Mammary epithelial cell (primary cell): ENCODE measurements around the gene TMEM50B.

Experiments used
- EZH2 ChIP-seq: IDR thresholded peaks from 2 replicates; pipeline ENCODE4 v1.6.1; 2012; ENCODE audit warnings: low read length, inconsistent platforms, borderline replicate concordance
- TF ChIP-seq, protein P1 (sequence below), 2 donors: IDR thresholded peaks in 1 of 2; conservative IDR thresholded peaks in 1 of 2; 2 replicates each; pipeline ENCODE4 v1.5.1; 2011 to 2012; ENCODE audit warnings: inconsistent platforms in 2 of 2, low read length in 2 of 2, mild to moderate bottlenecking in 2 of 2, control low read depth in 1 of 2, low read depth in 1 of 2; ENCODE audit not compliant: insufficient read depth in 1 of 2; ENCODE audit errors: extremely low read depth in 1 of 2

DNA sequence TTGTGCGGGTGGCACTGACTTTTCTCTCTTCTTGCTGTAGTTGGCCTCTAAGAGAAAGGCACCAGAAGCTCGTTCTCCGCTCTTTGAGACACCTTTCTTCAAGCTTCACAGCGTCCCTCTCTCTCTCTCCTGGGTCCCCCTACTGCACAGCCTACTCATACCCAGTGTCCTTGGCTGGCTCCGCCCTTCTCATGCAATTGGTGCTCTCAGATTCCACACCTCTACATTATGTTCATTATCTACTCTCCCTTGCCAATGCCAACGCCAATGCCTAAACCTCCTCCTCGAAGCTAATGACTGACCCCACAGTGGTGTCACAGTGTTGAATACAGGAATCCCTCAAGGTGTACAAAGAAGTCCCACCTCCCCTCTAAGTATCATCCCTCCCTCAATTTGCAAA lies 16.6 kb upstream of the TMEM50B start:
- TF ChIP-seq, protein P1, sequence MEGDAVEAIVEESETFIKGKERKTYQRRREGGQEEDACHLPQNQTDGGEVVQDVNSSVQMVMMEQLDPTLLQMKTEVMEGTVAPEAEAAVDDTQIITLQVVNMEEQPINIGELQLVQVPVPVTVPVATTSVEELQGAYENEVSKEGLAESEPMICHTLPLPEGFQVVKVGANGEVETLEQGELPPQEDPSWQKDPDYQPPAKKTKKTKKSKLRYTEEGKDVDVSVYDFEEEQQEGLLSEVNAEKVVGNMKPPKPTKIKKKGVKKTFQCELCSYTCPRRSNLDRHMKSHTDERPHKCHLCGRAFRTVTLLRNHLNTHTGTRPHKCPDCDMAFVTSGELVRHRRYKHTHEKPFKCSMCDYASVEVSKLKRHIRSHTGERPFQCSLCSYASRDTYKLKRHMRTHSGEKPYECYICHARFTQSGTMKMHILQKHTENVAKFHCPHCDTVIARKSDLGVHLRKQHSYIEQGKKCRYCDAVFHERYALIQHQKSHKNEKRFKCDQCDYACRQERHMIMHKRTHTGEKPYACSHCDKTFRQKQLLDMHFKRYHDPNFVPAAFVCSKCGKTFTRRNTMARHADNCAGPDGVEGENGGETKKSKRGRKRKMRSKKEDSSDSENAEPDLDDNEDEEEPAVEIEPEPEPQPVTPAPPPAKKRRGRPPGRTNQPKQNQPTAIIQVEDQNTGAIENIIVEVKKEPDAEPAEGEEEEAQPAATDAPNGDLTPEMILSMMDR (conservative IDR thresholded peaks at IDR 0.05 in 1 of 2, IDR thresholded peaks at IDR 0.05 in 1 of 2; ENCODE audit: extremely low read depth in 1 of 2, insufficient read depth in 1 of 2, low read depth in 1 of 2, low read length in 2 of 2): no peak
- no peak for TF ChIP-seq EZH2
